Esophagus (tissue), 2 donors: ENCODE results near the gene PRG3. TPM values are rescaled to one million over a fixed set of nuclear protein-coding genes. Genes with fewer than 3 reads are reported as not detected.
"Not testable (repeated sequence)": the region's sequence is repeated elsewhere in the genome, so short reads cannot be mapped to it uniquely, and the experiment has no call there.

ENCODE experiments used
- H3K27ac ChIP-seq, 2 donors: one replicate each; pipeline ENCODE4 v1.5.1; 2013; ENCODE audit warnings: low read depth in 2 of 2, mild to moderate bottlenecking in 2 of 2, inconsistent platforms in 1 of 2, low read length in 1 of 2, moderate library complexity in 1 of 2
- H3K27me3 ChIP-seq, 2 donors: one replicate each; pipeline ENCODE4 v1.6.1; 2013; ENCODE audit warnings: low read length in 2 of 2, control low read depth in 1 of 2, mild to moderate bottlenecking in 1 of 2; ENCODE audit not compliant: insufficient read depth in 2 of 2, control insufficient read depth in 1 of 2
- H3K36me3 ChIP-seq, 2 donors: one replicate each; pipeline ENCODE4 v1.6.1; 2013; ENCODE audit warnings: low read length in 1 of 2; ENCODE audit not compliant: control insufficient read depth in 2 of 2, insufficient read depth in 2 of 2
- H3K4me1 ChIP-seq, 2 donors: one replicate each; pipeline ENCODE4 v1.6.1; 2013; ENCODE audit warnings: low read length in 1 of 2; ENCODE audit not compliant: control insufficient read depth in 2 of 2, insufficient read depth in 2 of 2
- H3K4me3 ChIP-seq, 2 donors: one replicate each; pipeline ENCODE4 v1.5.1; 2013; ENCODE audit warnings: low read length in 2 of 2, mild to moderate bottlenecking in 2 of 2, low read depth in 1 of 2, moderate library complexity in 1 of 2
- H3K9me3 ChIP-seq, 2 donors: one replicate each; pipeline ENCODE4 v1.6.1; 2013; ENCODE audit warnings: mild to moderate bottlenecking in 2 of 2, low read depth in 1 of 2, low read length in 1 of 2, moderate library complexity in 1 of 2; ENCODE audit not compliant: control insufficient read depth in 2 of 2, insufficient read depth in 1 of 2
- WGBS, 2 donors: extraction: QIAGEN DNeasy Blood & Tissue Kit; methylation state at CpG; one replicate each; pipeline ENCODE4 v1.1.7; 2013; 5-methylcytosine and 5-hydroxymethylcytosine counted together
- polyA plus RNA-seq, 2 donors: library from polyadenylated mRNA; stranded (reverse); fragments of 200-250 nt; gene quantifications; one replicate each; pipeline ENCODE4 v1.2.3, GENCODE V29; 2013
- donor health status: healthy with polysubstance abuse.
- donor health status: Bipolar disorder and iron deficiency.

PRG3 gene
- polyA plus RNA-seq, 2 donors, result not detected

GRCh38 chr11:57347336-57347735, 33.6 kb downstream of the PRG3 start:
- Histone ChIP-seq H3K27ac (no peak overlapping the region), H3K27me3 (no peaks in the 10 kb centered on the region), H3K9me3 (no peaks in the 10 kb centered on the region), H3K36me3 (no peaks in the 10 kb centered on the region), H3K4me1 (no peaks in the 10 kb centered on the region), H3K4me3 (no peak overlapping the region)
- WGBS, 2 donors, result 82 to 84% methylated on average over 9 of the region's 9 CpGs

GRCh38 chr11:57345555-57346211, 35.3 kb downstream of the PRG3 start:
- 16 to 18% methylated on average over 11 of the region's 11 CpGs for WGBS, 2 donors
- Histone ChIP-seq H3K4me1 (no peaks in the 10 kb centered on the region), H3K27me3 (no peaks in the 10 kb centered on the region), H3K27ac (no peak overlapping the region), H3K36me3 (no peaks in the 10 kb centered on the region), H3K9me3 (no peaks in the 10 kb centered on the region), H3K4me3 (no peak overlapping the region)

- Histone ChIP-seq H3K27ac (no peak overlapping the region), H3K36me3 (no peaks in the 10 kb centered on the region), H3K4me3 (no peak overlapping the region), H3K9me3 (no peaks in the 10 kb centered on the region), H3K4me1 (no peaks in the 10 kb centered on the region), H3K27me3 (no peaks in the 10 kb centered on the region)
- WGBS, 2 donors, result 94 to 97% methylated on average over 10 of the region's 10 CpGs
These were observed 36.1 kb downstream of the PRG3 start for GRCh38 chr11:57344826-57345225.

- 82 to 90% methylated on average over 7 of the region's 7 CpGs for WGBS, 2 donors
- no peaks in the 10 kb centered on the region for H3K9me3 ChIP-seq
- H3K4me1 ChIP-seq, result no peaks in the 10 kb centered on the region
- no peaks in the 10 kb centered on the region for H3K36me3 ChIP-seq
- H3K27me3 ChIP-seq, result no peaks in the 10 kb centered on the region
- no peak overlapping the region for H3K4me3 ChIP-seq
- H3K27ac ChIP-seq, result no peak overlapping the region
These were observed 37.1 kb downstream of the PRG3 start for GRCh38 chr11:57343825-57344224.

- H3K36me3 ChIP-seq, result no peaks in the 10 kb centered on the region
- H3K27ac ChIP-seq, result no peak overlapping the region
- no peak overlapping the region for H3K4me3 ChIP-seq
- H3K4me1 ChIP-seq, result no peaks in the 10 kb centered on the region
- H3K9me3 ChIP-seq, result no peaks in the 10 kb centered on the region
- H3K27me3 ChIP-seq, result no peaks in the 10 kb centered on the region
- 62 to 69% methylated on average over 11 of the region's 11 CpGs for WGBS, 2 donors
These were observed 38.2 kb downstream of the PRG3 start for GRCh38 chr11:57342702-57343101.

GRCh38 chr11:57341250-57341808, 39.6 kb downstream of the PRG3 start:
- H3K9me3 ChIP-seq, result no peaks in the 10 kb centered on the region
- no peak overlapping the region for H3K4me3 ChIP-seq
- WGBS, 2 donors, result 75 to 77% methylated on average over 6 of the region's 6 CpGs
- no peaks in the 10 kb centered on the region for H3K36me3 ChIP-seq
- H3K4me1 ChIP-seq, result no peaks in the 10 kb centered on the region
- no peak overlapping the region for H3K27ac ChIP-seq
- no peaks in the 10 kb centered on the region for H3K27me3 ChIP-seq

GRCh38 chr11:57340039-57340615, 40.8 kb downstream of the PRG3 start:
- H3K27me3 ChIP-seq, result no peaks in the 10 kb centered on the region
- no peak overlapping the region for H3K4me3 ChIP-seq
- 27 to 31% methylated on average over 12 of the region's 12 CpGs for WGBS, 2 donors
- no peaks in the 10 kb centered on the region for H3K36me3 ChIP-seq
- H3K4me1 ChIP-seq, result no peaks in the 10 kb centered on the region
- H3K27ac ChIP-seq, result no peak overlapping the region
- H3K9me3 ChIP-seq, result no peaks in the 10 kb centered on the region

- H3K4me1 ChIP-seq, result no peaks in the 10 kb centered on the region
- no peaks in the 10 kb centered on the region for H3K27me3 ChIP-seq
- H3K9me3 ChIP-seq, result no peaks in the 10 kb centered on the region
- WGBS, 2 donors, result 85 to 86% methylated on average over 5 of the region's 5 CpGs
- H3K4me3 ChIP-seq, result no peak overlapping the region
- no peak overlapping the region for H3K27ac ChIP-seq
- H3K36me3 ChIP-seq, result no peaks in the 10 kb centered on the region
These were observed 41.6 kb downstream of the PRG3 start for GRCh38 chr11:57339328-57339727.

GRCh38 chr11:57338142-57338541, 42.8 kb downstream of the PRG3 start, which contains the start of gene P2RX3:
P2RX3 (plus strand) TSS chr11:57338352; CDS start chr11:57338551, 199 bp downstream.
- Histone ChIP-seq H3K4me1 (no peaks in the 10 kb centered on the region), H3K27me3 (no peaks in the 10 kb centered on the region), H3K36me3 (peaks cover 0 to 4% of the 10 kb centered on the region in 2 donors), H3K27ac (no peak within 1 kb of the TSS), H3K4me3 (no peak within 1 kb of the TSS), H3K9me3 (no peaks in the 10 kb centered on the region)
- 51 to 63% methylated on average over 4 of the region's 4 CpGs for WGBS, 2 donors

- 93 to 95% methylated on average over 6 of the region's 6 CpGs for WGBS, 2 donors
- not testable (repeated sequence) for H3K27ac ChIP-seq, H3K4me3 ChIP-seq, H3K4me1 ChIP-seq, H3K27me3 ChIP-seq, H3K9me3 ChIP-seq
- H3K36me3 ChIP-seq, result peaks cover 9 to 15% of the 10 kb centered on the region in 2 donors
These were observed 44.1 kb downstream of the PRG3 start for GRCh38 chr11:57336856-57337255.
